H1 (cell line): ENCODE results near the gene AFF2. TPM values are rescaled to one million over a fixed set of nuclear protein-coding genes. Genes with fewer than 3 reads are reported as not detected.

Source experiments
- CTCF ChIA-PET: fragments of 300-600 bp; sonication (Branson Sonifier 250); formaldehyde crosslinking; loops from one replicate; lab custom pipeline; 2021; ENCODE audit not compliant: partially characterized antibody; lab: Charles Lee
- POLR2A ChIA-PET: fragments of 300-600 bp; sonication (Branson Sonifier 250); formaldehyde crosslinking; loops from one replicate; lab custom pipeline; 2021; ENCODE audit warnings: inconsistent platforms; ENCODE audit not compliant: partially characterized antibody; lab: Charles Lee
- DNase-seq, 2 experiments: peaks; one replicate each; pipeline versions ENCODE4 v3.0.0 to v3.0.0-alpha.2; 2010 to 2022; ENCODE audit warnings: low spot score in 2 of 2, low read depth in 1 of 2, mixed read lengths in 1 of 2
- FAIRE-seq: peaks from 2 replicates; lab custom pipeline; 2011; peaks lifted over from hg19 to GRCh38; lab: Jason Lieb, UNC
- H2AFZ ChIP-seq: 2 replicates; pipeline ENCODE4 v1.8.1; 2012; ENCODE audit warnings: low read length, inconsistent platforms
- H2AK5ac ChIP-seq: 2 replicates; pipeline ENCODE4 v1.6.1; 2013; ENCODE audit warnings: low read depth, low read length
- H2BK120ac ChIP-seq: replicated peaks from 2 replicates; pipeline ENCODE3; 2013; ENCODE audit warnings: low read depth, low read length, inconsistent platforms
- H2BK12ac ChIP-seq: 2 replicates; pipeline ENCODE4 v1.6.1; 2013; ENCODE audit warnings: low read depth, low read length
- H2BK15ac ChIP-seq: 2 replicates; pipeline ENCODE4 v1.6.1; 2013; ENCODE audit warnings: low read length
- H2BK20ac ChIP-seq: 2 replicates; pipeline ENCODE4 v1.6.1; 2013; ENCODE audit warnings: low read length
- H2BK5ac ChIP-seq: 2 replicates; pipeline ENCODE4 v1.6.1; 2013; ENCODE audit warnings: low read depth, low read length
- H3K14ac ChIP-seq: 2 replicates; pipeline ENCODE4 v1.6.1; 2013; ENCODE audit warnings: inconsistent platforms; ENCODE audit not compliant: insufficient read length
- H3K18ac ChIP-seq: 2 replicates; pipeline ENCODE4 v1.6.1; 2013; ENCODE audit warnings: low read length; ENCODE audit errors: extremely low read depth
- H3K23ac ChIP-seq: 2 replicates; pipeline ENCODE4 v1.6.1; 2013; ENCODE audit warnings: inconsistent platforms; ENCODE audit not compliant: insufficient read length
- H3K23me2 ChIP-seq: 2 replicates; pipeline ENCODE4 v1.6.1; 2013; ENCODE audit warnings: low read depth, low read length
- H3K27ac ChIP-seq: 2 replicates; pipeline ENCODE4 v1.6.1; 2011; ENCODE audit warnings: low read depth, low read length, inconsistent platforms
- H3K27me3 ChIP-seq, 4 experiments: replicated peaks in 1 of 4; 1 replicate in 1 of 4; 2 replicates in 3 of 4; pipeline versions ENCODE4 v1.6.1 to v1.8.1; 2011 to 2013; ENCODE audit warnings: low read length in 3 of 4, mild to moderate bottlenecking in 3 of 4, inconsistent platforms in 2 of 4, mixed read lengths in 2 of 4, moderate library complexity in 1 of 4; ENCODE audit not compliant: control insufficient read depth in 3 of 4, insufficient read depth in 3 of 4; ENCODE audit errors: extremely low read depth in 1 of 4
- H3K36me3 ChIP-seq, 4 experiments: 2 replicates each; pipeline versions ENCODE4 v1.6.1 to v1.8.1; 2011 to 2013; ENCODE audit warnings: mild to moderate bottlenecking in 4 of 4, low read length in 3 of 4, moderate library complexity in 2 of 4, control low read depth in 1 of 4, inconsistent platforms in 1 of 4; ENCODE audit not compliant: insufficient read depth in 4 of 4, control insufficient read depth in 2 of 4
- H3K4ac ChIP-seq: replicated peaks from 2 replicates; pipeline ENCODE3; 2013; ENCODE audit warnings: low read length, low read depth, mixed read lengths, inconsistent platforms; ENCODE audit not compliant: insufficient read length
- H3K4me1 ChIP-seq, 4 experiments: replicated peaks in 1 of 4; 1 replicate in 1 of 4; 2 replicates in 3 of 4; pipeline versions ENCODE4 v1.6.1 to v1.8.1; 2011 to 2013; ENCODE audit warnings: low read length in 3 of 4, inconsistent platforms in 2 of 4, mixed read lengths in 1 of 4; ENCODE audit not compliant: insufficient read depth in 4 of 4, control insufficient read depth in 3 of 4
- H3K4me2 ChIP-seq, 2 experiments: 2 replicates each; pipeline versions ENCODE4 v1.6.1 to v1.8.1; 2011 to 2013; ENCODE audit warnings: low read depth in 2 of 2, low read length in 2 of 2, control low read depth in 1 of 2, inconsistent platforms in 1 of 2, mild to moderate bottlenecking in 1 of 2; ENCODE audit not compliant: insufficient read depth in 1 of 2
- H3K4me3 ChIP-seq, 4 experiments: fragments of 200-600, 300-600 bp in 1 of 4; sonication (generic), shearing (Covaris generic), sonication (Bioruptor Twin) in 1 of 4; 2 replicates each; pipeline versions ENCODE4 v1.5.1 to v1.8.1; 2011 to 2016; ENCODE audit warnings: low read length in 4 of 4, low read depth in 3 of 4, control low read depth in 2 of 4, inconsistent platforms in 2 of 4, mild to moderate bottlenecking in 2 of 4, mixed read lengths in 1 of 4, moderate library complexity in 1 of 4; ENCODE audit not compliant: insufficient read depth in 2 of 4; ENCODE audit errors: extremely low read depth in 1 of 4
- H3K56ac ChIP-seq: replicated peaks from 2 replicates; pipeline ENCODE3; 2013; ENCODE audit warnings: low read depth, mild to moderate bottlenecking, mixed read lengths, low read length, inconsistent platforms; ENCODE audit not compliant: insufficient read length
- H3K79me1 ChIP-seq: 2 replicates; pipeline ENCODE4 v1.6.1; 2013; ENCODE audit warnings: low read depth, low read length, control low read depth
- H3K79me2 ChIP-seq, 2 experiments: 2 replicates each; pipeline versions ENCODE4 v1.6.1 to v1.8.1; 2012 to 2013; ENCODE audit warnings: low read length in 2 of 2, mild to moderate bottlenecking in 2 of 2, inconsistent platforms in 1 of 2; ENCODE audit not compliant: insufficient read depth in 2 of 2, control insufficient read depth in 1 of 2
- H3K9ac ChIP-seq, 4 experiments: replicated peaks in 1 of 4; 1 replicate in 1 of 4; 2 replicates in 3 of 4; pipeline versions ENCODE4 v1.6.1 to v1.8.1; 2011 to 2013; ENCODE audit warnings: low read depth in 3 of 4, low read length in 3 of 4, control low read depth in 2 of 4, mild to moderate bottlenecking in 2 of 4, moderate library complexity in 2 of 4, inconsistent platforms in 1 of 4; ENCODE audit errors: extremely low read depth in 1 of 4
- H3K9me3 ChIP-seq, 2 experiments: 2 replicates each; pipeline versions ENCODE4 v1.6.1 to v1.8.1; 2012 to 2013; ENCODE audit warnings: mild to moderate bottlenecking in 2 of 2, moderate library complexity in 2 of 2, control low read depth in 1 of 2, inconsistent platforms in 1 of 2, low read depth in 1 of 2, low read length in 1 of 2, mixed read lengths in 1 of 2; ENCODE audit not compliant: insufficient read depth in 2 of 2
- H4K20me1 ChIP-seq, 2 experiments: replicated peaks in 1 of 2; 2 replicates each; pipeline versions ENCODE3 to v1.8.1; 2011 to 2013; ENCODE audit warnings: inconsistent platforms in 2 of 2, low read length in 2 of 2, mild to moderate bottlenecking in 1 of 2; ENCODE audit not compliant: insufficient read depth in 2 of 2, control insufficient read depth in 1 of 2
- H4K5ac ChIP-seq: 2 replicates; pipeline ENCODE4 v1.6.1; 2013; ENCODE audit warnings: low read length, low read depth, mixed read lengths, inconsistent platforms; ENCODE audit not compliant: insufficient read length
- H4K8ac ChIP-seq: 2 replicates; pipeline ENCODE4 v1.8.0; 2013; ENCODE audit warnings: mild to moderate bottlenecking, moderate library complexity, low read length, inconsistent platforms; ENCODE audit not compliant: insufficient read depth; ENCODE audit errors: extremely low read depth
- H4K91ac ChIP-seq: replicated peaks from 2 replicates; pipeline ENCODE3; 2013; ENCODE audit warnings: low read length, mixed read lengths, inconsistent platforms; ENCODE audit not compliant: insufficient read length
- ATF2 ChIP-seq: IDR thresholded peaks from 2 replicates; pipeline ENCODE4 v1.6.1; 2012; ENCODE audit warnings: low read length, inconsistent platforms
- BCL11A ChIP-seq, 2 experiments: IDR thresholded peaks; one replicate each; pipeline ENCODE4 v1.6.1; 2011; ENCODE audit warnings: low read depth in 2 of 2, low read length in 2 of 2, mild to moderate bottlenecking in 2 of 2
- CBX5 ChIP-seq: fragments of 300-800, 300-1000 bp; sonication (generic); IDR thresholded peaks from 2 replicates; pipeline ENCODE4 v1.7.1; 2016; ENCODE audit warnings: antibody characterized with exemption, low read length, low read depth
- CTBP2 ChIP-seq: IDR thresholded peaks from 2 replicates; pipeline ENCODE4 v1.7.0; 2011; ENCODE audit warnings: borderline replicate concordance, mild to moderate bottlenecking, moderate library complexity, mixed read lengths, low read length; ENCODE audit not compliant: insufficient read depth, insufficient read length
- EZH2 ChIP-seq: fragments of 200-600 bp; sonication (generic); IDR thresholded peaks from 2 replicates; pipeline ENCODE4 v1.7.1; 2012; ENCODE audit warnings: low read depth, mild to moderate bottlenecking, moderate library complexity, low read length, inconsistent platforms; ENCODE audit not compliant: severe bottlenecking
- FOSL1 ChIP-seq: IDR thresholded peaks from 2 replicates; pipeline ENCODE4 v1.6.1; 2011; ENCODE audit warnings: mild to moderate bottlenecking, low read depth, low read length, moderate library complexity; ENCODE audit not compliant: insufficient read depth
- GABPA ChIP-seq: IDR thresholded peaks from 2 replicates; pipeline ENCODE4 v1.6.1; 2011; ENCODE audit warnings: mild to moderate bottlenecking, low read length, moderate library complexity, borderline replicate concordance; ENCODE audit not compliant: insufficient read depth
- HDAC2 ChIP-seq, 2 experiments: fragments of 300-600 bp in 1 of 2; sonication (generic) in 1 of 2; IDR thresholded peaks; 2 replicates each; pipeline ENCODE4 v1.6.1; 2011 to 2012; ENCODE audit warnings: low read depth in 2 of 2, low read length in 2 of 2, mild to moderate bottlenecking in 2 of 2, moderate library complexity in 2 of 2, borderline replicate concordance in 1 of 2, inconsistent platforms in 1 of 2
- HDAC6 ChIP-seq: IDR thresholded peaks from one replicate; pipeline ENCODE4 v1.7.1; 2012; ENCODE audit warnings: low read depth, mild to moderate bottlenecking, inconsistent platforms, low read length, moderate library complexity
- JUN ChIP-seq: IDR thresholded peaks from 2 replicates; pipeline ENCODE4 v1.6.1; 2011; ENCODE audit warnings: low read depth, mild to moderate bottlenecking, improper control_type of control experiment, low read length
- KDM4A ChIP-seq: IDR thresholded peaks from one replicate; pipeline ENCODE4 v1.7.1; 2012; ENCODE audit warnings: low read depth, mild to moderate bottlenecking, moderate library complexity, low read length, inconsistent platforms; ENCODE audit not compliant: severe bottlenecking
- SUZ12 ChIP-seq: fragments of 200-600 bp; sonication (generic); IDR thresholded peaks from 2 replicates; pipeline ENCODE4 v1.6.1; 2012; ENCODE audit warnings: mild to moderate bottlenecking, inconsistent platforms, low read length, moderate library complexity, mixed read lengths
- WGBS, 2 experiments: shearing (Covaris generic) in 1 of 2; methylation state at CpG; one replicate each; pipeline versions ENCODE4 v1.1.6 to v1.1.7; 2013 to 2015; ENCODE audit warnings: low lambda C conversion rate in 2 of 2, mixed read lengths in 2 of 2, inconsistent platforms in 1 of 2, low coverage in 1 of 2, missing lambda C conversion rate in 1 of 2; ENCODE audit not compliant: insufficient replicate concordance in 2 of 2, insufficient coverage in 1 of 2, insufficient read length in 1 of 2; ENCODE audit errors: extremely low coverage in 1 of 2, missing lambda C conversion rate in 1 of 2; 5-methylcytosine and 5-hydroxymethylcytosine counted together
- polyA plus RNA-seq, 7 experiments: library from polyadenylated mRNA; depleted of rRNA in 3 of 7; stranded (reverse) in 5 of 7; unstranded in 2 of 7; fragments of >200 nt in 5 of 7; fragments of 200-250 nt in 2 of 7; gene quantifications; 1 replicate in 5 of 7; 2 replicates in 1 of 7; 4 replicates in 1 of 7; pipeline versions ENCODE4 v1.2.1 to v1.2.3, GENCODE V29; 2011 to 2013; ENCODE audit warnings: missing spikeins in 2 of 7, mixed read lengths in 2 of 7
- total RNA-seq: library from RNA; stranded (reverse); fragmentation: NEBNext Ultra II Directional; extraction: Animal tissue kit (Norgen Biotek cat#: 25700); gene quantifications from 2 replicates; pipeline ENCODE4 v1.2.1, GENCODE V29; 2021

AFF2 gene
- total and polyA plus RNA-seq, 2 of the 8 experiments (the other 6 are each of a cell fraction or from before 2014, with no cell fraction given): 2.0 to 7.3 TPM

GRCh38 chrX:148517176-148517575, 16.8 kb downstream of the AFF2 start:
- H3K79me1 ChIP-seq: no peaks in the 10 kb centered on the region
- no peak overlapping the region for H2BK5ac ChIP-seq
- no peaks in the 10 kb centered on the region for H3K23me2 ChIP-seq
- H3K27me3 ChIP-seq: no peaks in the 10 kb centered on the region
- H3K18ac ChIP-seq: no peak overlapping the region
- H3K9ac ChIP-seq: no peak overlapping the region
- WGBS, 2 experiments: 89% methylated on average over 1 of the region's 2 CpGs; no CpG with 5 or more reads in 1 of the 2 experiments
- no peak overlapping the region for H2AK5ac ChIP-seq
- H3K4me1 ChIP-seq: peaks cover 0 to 2% (median 0%) of the 10 kb centered on the region in 4 experiments; a peak in 1 of 7 replicates
- no peak overlapping the region for H2BK120ac ChIP-seq
- no peak overlapping the region for H2BK15ac ChIP-seq
- no peak overlapping the region for H2AFZ ChIP-seq
- no peak for DNase-seq
- no peak overlapping the region for H3K4ac ChIP-seq
- H3K36me3 ChIP-seq: no peaks in the 10 kb centered on the region
- no peak overlapping the region for H3K4me2 ChIP-seq
- H2BK12ac ChIP-seq: no peak overlapping the region
- ChIA-PET POLR2A (no interaction called here), CTCF (interaction anchor here (1.4 kb wide), 1 partner anchor 13 kb away, joined by 6 read pairs; no protein-coding TSS in a partner anchor)
- no peak overlapping the region for H4K5ac ChIP-seq
- no peak overlapping the region for H4K8ac ChIP-seq
- no peak for FAIRE-seq
- no peak overlapping the region for H3K27ac ChIP-seq
- no peak overlapping the region for H3K56ac ChIP-seq
- no peak overlapping the region for H3K23ac ChIP-seq
- H4K20me1 ChIP-seq: no peaks in the 10 kb centered on the region
- no peak overlapping the region for H3K4me3 ChIP-seq
- no peak overlapping the region for H2BK20ac ChIP-seq
- H3K79me2 ChIP-seq: no peaks in the 10 kb centered on the region
- no peaks in the 10 kb centered on the region for H3K9me3 ChIP-seq
- H4K91ac ChIP-seq: no peak overlapping the region
- H3K14ac ChIP-seq: no peak overlapping the region
- TF ChIP-seq FOSL1 (no peak), HDAC2 (IDR thresholded peaks at IDR 0.05; ENCODE audit: borderline replicate concordance in 1 of 2, low read depth in 2 of 2, low read length in 2 of 2) (no peak), KDM4A (no peak), ATF2 (no peak), HDAC6 (no peak), SUZ12 (no peak), EZH2 (no peak), CTBP2 (no peak), BCL11A (IDR thresholded peaks at IDR 0.05; ENCODE audit: low read depth in 2 of 2, low read length in 2 of 2) (no peak), JUN (no peak), CBX5 (no peak), GABPA (no peak)
